MM.1S (cell line): ENCODE measurements around the gene AHCYL1.

Experiments used
- CTCF ChIP-seq: fragments of 300-600 bp; sonication (generic); IDR thresholded peaks from 2 replicates; pipeline ENCODE4 v1.5.1; 2016; ENCODE audit warnings: antibody characterized with exemption, low read length, mixed read lengths
- EZH2phosphoT487 ChIP-seq: fragments of 300-600 bp; sonication (generic); IDR thresholded peaks from 2 replicates; pipeline ENCODE4 v1.6.1; 2018; ENCODE audit warnings: antibody characterized with exemption, low read length

GRCh38 chr1:110070671-110071242, 86.2 kb downstream of the AHCYL1 start, which contains the start of gene ALX3:
- TF ChIP-seq CTCF (no peak), EZH2phosphoT487 (no peak)
